NCI-H1417 treated with DMSO at 0.1 percent for 48 hours (cell line): ENCODE data around the gene S100A10.

Source experiments
- DNase-seq: peaks from one replicate; lab custom pipeline; 2025; lab: John Stamatoyannopoulos, UW

Gene S100A10

DNA sequence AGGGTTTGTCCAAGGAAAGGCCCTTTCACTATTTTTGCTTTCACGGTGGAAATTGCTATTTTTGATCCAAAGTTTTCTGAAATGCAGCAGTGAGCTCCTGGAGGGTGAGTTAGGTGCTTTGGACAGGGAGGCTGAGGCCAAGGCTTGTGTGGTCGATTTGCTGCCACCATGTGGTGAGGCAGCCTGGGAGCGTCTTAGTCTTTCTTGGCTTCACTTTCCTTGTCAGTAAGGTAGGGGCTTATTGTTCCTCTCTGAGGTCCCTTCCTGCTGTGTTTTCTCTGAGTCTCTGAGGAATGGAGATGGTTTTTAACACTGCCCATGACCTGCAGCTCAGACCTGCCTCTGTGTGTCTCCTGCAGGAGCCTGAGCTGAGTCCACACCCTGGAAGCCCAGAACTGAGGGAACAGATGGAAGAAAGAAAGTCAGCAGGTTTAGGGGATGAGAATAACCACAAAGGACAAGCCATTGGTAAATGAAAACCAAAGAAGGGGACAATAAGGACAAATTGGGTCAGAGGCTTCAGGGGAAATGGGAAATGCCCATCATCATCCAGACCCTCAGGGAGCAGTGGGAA is 20.1 kb upstream of the S100A10 start:
- DNase-seq: no peak

DNA sequence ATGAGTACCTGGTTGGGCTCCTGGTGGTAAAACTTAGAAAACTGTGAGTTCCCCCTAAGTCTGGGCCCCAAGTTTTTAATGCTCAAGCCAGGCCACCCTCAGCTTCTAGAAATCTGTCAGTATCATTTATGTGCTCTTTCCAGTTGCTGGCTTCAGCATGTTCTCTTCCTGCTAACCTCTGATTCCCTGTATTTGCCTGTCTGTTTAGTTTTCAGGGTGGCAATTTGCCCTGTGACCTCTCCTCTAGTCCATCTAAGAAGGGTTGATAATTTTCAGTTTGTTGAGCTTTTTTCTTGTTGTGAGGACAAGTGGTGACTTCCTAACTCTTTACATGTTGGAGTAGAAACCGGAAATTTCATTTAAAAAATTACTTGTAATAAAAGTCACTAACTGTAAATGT is 16.0 kb upstream of the S100A10 start:
- DNase-seq: no peak

DNA sequence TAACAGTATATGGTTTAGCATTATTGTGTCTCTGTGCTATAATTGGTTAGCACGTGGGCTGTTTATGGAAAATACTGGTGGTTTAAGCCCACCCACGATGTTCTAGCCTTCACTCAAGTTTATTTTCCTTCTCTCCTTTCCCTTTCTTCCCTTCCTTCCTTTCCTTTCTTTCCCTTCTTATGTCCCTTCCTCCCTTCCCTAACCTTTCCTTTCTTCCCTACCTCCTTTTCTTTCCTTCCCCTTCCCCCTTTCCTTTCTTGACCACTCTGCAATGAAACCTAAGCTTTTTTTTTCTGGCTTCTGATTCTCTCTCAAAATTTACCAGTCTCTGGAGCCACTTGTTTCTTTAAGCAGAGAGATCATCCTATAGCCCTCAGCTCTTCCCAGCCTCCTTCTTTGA is 13.4 kb upstream of the S100A10 start:
- DNase-seq: no peak

DNA sequence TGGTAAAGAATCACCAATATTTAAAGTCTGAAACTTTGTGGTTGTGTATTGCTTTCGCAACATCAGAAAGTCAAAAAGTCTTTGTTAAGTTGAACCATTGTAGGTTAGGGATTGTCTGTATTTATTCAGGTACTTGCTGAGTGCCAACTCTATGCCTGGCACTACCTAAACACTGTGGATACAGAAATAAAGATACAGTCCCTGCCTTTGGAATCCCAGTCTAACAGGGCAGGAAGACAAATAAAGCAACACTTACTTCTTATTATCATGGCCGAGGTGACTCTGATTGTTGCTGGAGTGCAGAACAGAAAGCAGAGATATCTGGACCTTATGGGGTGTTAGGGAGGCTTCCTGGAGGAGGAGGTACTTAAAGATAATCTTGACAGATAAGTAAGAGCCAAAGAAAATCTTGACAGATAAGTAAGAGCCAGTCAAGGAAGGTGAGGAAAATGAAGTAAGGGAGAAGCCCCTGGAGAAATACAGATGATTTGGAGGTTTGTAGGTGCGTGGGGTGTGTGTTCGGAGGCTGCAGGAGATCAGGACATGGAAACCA is 11.8 kb upstream of the S100A10 start:
- DNase-seq: no peak

DNA sequence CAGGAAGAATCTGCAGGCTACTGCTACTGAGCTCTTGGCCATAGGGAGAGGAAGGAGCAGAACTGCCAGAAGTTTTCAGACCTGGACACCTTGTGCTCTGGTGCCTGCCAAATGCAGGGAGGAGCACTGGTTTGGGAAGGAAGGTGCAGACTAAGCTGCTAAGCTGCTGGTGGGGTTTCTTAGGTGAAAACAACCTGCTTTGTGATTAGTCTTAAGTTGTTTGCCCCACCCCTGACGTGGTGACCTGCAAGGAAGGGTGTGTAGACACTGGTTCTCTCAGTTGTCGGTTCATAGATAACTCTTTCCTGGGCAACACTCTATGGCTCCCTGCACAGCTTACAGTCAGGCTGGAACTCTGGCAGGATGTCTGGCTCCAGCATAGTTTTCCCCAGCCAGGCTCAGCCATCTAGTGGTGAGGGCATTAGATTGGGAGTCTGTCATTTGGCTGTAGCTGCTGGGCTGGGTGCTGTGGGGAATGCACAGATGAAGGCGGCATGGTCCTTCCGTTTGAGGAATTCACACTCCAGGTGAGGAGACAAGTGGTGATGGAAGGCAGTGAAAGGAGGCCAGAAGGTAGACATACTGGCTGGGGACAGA is 10.3 kb upstream of the S100A10 start:
- DNase-seq: no peak

DNA sequence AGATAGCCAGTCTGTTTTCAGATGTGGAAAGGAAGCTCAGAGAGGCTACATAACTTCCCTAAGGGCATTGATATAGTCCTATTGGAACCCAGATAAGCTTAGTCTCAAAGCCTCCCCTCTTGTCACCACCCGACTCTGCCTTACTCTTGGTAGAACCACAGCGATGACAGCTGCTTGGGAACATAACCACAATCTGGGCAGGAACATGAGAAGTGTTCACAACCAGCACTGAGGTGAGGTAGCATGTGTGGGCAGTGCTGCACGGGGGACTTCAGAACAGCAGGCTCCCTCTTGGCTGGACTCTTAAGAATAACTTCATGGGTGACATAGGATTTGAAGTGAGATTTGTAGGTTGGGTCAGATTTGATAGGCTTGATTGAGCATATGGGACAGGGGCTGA is 9.3 kb upstream of the S100A10 start:
- no peak for DNase-seq

DNA sequence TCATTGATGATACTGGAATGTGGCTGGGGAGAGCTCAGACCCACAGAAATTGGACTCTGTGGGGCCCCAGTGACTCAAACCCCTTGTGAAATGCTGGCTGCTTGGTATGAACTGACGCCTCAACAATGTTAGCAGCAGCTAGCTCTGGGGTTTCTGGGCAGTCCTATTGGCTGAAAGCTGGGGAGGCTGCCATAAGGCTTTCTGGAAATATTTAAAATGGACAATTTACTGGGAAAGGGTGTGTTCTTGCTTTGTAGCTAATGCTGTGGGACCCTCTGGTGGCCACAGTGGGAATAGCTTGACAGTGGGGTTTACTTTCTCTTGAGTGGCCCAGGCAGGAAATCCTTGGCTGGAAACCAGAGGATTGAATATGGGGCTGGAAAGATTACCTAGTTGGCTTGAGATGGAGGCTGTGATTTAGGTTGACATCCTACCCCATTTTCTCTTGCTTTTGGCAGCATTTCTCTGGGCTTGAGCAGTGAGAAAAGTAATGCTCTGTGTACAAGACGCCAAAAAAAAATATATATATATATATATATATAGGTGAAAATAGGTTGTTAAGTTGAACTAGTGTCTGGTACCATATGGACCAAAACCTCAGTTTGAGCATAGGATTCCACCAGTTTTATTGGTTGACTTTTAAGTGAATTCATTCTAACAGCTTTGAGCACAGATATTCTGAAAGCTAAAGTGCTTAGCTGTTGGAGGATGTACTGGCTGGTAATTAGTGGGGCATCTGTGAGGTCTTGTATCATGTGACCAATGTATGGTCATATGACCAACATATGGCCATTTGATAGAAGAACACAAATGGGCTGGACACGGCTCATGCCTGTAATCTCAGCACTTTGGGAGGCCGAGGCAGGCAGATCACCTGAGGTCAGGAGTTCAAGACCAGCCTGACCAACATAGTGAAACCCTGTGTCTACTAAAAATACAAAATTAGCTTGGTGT is 8.2 kb upstream of the S100A10 start:
- peak; percentile 49 for DNase-seq

DNA sequence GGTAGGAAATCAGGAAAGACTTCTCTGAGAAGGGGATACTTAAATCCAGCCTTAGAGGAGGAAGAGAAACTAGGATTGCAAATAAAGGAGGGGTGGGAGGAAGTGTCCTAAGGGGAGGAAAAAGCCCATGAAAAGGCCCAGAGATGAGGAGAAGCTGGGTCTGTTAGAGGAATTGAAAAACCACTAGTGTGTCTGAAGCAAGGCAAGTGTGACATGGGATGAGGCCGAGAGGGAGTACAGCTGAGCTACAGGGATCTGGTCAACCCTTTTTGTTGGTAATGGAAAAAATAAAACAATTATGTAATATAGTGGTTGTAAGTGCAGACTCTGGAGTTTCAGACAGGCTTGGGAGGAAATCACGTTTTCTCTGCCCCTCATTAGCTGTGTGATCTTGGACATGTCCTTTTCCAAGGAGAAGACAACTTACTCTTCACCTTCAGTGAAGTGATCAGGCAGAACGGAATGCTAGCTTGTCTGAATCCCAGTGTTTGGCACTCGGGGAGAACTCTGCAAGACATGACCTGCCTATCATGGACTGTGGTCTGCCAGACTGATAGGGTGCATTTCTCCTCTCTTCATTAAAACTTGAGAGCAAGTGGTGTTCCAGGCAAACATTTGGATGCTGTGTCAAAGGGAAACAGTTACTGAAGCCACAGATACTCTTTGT is 7.4 kb upstream of the S100A10 start:
- no peak for DNase-seq

DNA sequence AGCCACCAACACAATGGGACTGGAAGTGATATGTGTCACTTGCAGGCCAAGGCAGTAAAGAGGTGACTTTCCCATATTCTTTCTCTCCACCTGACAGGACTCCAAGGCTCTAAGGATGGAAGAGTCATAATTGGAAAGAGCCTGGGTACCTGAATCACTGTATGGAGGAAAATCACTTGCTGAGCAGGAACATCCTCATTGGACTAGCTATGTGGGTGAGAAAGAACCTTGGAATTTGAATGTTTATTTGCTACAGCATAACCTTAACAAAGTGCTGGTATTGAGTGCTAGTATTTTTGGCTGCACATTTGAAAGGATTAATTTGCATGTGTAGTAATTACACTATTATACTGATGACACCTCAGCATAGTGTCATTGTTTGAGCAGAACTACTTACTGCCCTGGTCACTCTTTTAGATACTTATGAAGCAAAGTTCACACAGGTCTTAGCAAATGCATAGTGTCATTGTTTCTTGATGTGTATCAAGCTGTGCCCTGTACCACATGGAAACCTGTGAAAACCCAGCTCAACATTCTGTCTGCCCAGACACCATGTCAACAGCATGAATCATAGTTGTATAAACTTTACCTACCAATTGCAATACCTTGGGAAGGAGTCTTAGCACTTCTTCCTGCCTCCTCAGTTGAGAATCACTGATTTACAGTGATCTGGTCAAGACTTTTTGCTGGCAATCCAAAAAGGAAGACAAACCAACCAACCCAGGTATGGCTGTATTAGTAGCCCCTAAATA is 5.1 kb upstream of the S100A10 start:
- no peak for DNase-seq

DNA sequence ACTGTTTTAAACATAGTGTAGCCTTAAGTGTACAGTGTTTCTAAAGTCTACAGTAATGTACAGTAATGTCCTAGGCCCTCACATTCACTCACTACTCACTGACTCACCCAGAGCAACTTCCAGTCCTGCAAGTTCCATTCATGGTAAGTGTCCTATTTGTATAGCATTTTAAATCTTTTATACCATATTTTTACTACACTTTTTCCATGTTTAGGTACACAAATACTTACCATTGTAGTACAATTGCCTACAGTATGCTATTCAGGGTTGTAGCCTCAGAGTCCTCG is 3.6 kb upstream of the S100A10 start:
- no peak for DNase-seq

DNA sequence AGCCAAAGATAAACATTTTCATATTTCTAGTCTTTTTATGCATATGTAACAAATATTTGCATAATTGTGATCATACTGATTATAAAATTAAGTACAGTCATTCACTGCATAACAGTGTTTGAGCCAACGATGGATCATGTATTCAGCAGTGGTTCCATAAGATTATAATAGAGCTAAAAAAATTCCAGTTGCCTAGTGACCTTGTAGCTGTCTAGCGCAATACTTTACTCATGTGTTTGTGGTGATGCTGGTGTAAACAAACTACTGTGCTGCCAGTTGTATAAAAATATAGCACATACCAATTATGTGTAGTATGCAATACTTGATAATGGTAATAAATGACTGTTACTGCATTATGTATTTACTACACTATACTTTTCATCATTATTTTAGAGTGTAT is 2.1 kb upstream of the S100A10 start:
- no peak for DNase-seq

DNA sequence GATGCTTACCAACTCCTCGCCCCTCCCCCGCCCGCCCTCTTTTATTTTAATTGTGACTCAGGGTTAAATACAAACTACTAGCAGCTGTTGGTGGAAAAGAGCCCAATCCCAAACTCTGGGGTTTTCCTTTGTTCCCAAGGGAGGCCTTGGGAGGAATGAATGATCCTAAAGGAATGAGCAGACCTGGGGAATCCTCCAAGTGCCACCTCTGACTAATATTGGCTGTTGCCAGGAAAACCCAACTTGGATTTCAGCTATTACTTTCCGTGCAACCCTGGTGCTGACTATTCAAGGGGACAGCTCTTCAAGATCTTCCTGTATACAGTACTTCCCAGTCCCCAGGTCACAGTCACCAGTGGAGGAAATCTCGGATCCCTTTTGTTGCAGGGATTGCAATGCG is 1.3 kb upstream of the S100A10 start:
- no peak for DNase-seq

DNA sequence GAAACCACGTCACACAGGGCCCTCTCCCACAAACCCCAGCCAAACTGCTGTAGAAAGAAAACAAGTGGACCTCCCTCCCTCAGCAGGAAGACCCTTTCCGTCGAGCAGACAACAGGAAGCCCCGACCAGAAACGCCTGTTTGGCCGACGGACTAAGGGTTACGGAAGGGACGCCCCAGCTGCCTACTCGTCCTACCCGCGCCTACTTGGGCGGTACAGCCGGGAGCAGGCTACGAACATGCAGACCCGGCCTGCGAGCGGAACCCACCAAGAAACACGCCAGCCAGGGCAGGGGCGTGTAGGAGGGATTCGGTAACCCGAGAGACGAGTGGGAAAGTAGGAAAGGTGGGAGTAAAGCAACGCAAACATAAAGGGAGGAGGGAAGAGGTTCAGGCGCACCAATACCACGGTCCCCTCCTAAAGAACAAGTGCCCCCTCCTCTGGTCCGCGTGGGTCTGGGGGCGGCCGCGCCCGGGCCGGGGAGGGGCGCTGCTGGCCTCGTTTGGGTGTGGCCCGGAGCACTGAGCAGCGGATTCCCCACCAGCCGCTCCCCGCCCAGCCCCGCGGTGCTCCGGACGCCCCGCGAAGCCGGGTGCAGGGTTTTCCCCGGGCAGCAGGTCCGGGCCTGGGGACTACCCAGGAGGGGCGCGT is 450 bp downstream of the S100A10 start:
- no peak for DNase-seq

DNA sequence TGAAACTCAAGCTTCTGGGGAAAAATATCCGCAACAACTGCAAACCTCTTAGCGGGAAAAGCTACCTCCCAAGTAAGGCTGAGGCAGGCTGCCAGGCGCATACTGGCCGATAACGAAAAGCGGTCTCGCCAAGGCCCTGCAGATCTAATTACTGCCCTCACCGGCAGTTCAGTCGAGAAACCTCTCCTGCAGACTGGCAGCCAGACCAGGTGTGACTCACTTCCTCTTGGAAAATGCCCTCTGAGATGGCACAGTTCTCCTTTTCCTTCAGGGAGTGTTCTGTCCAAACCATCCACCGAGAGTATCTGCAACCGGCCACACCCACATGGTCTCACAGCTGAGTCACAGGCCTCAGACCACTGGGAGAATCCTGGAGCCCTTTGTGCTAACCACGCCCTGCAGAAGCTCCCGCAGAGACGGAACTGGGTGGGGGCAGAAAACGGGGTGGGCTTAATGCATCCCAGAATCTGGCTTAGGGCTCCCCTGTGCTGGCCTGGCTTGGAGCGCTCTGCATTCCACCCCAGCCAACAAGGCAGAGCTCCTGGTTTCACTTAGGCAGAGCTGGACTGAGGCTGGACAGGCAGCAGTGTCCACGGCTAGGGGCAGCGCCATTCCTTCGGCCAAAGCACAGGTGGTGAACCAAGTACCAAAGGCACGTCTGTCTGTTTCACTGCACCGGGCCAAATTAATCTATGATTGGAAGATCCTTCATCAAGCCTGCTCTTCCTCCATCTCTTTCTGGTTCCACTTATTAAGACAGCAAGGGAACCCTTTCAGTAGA is 1.2 kb downstream of the S100A10 start:
- no peak for DNase-seq

DNA sequence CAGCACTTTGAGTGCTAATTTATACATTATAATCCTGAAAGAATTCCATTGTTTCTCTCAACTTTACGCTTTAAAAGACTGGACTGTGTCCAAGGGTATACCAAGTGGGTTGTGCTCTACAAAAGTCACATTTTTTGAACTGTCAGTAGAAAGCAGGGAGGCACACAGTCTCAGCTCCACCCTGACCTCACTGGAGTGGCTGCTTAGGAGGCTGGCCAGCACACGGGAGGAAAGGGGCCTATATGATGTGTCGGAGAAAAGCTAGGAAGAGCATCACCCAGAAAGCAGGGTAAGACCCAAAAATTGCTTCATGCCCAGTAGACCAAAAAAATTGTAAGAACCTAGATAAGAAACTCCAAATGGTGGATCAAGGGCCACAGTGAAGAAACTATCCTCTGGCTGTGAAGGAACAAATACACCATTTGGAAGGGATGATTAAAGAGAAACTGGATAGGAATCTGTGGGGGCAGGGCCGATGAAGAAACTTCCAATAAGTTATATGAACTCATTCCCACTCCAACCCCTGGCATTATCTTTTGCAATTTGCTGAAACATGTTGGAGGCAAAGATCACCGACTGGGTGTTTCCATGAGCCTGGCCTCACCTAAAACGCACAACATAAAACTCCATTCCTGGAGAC is 1.9 kb downstream of the S100A10 start:
- no peak for DNase-seq

DNA sequence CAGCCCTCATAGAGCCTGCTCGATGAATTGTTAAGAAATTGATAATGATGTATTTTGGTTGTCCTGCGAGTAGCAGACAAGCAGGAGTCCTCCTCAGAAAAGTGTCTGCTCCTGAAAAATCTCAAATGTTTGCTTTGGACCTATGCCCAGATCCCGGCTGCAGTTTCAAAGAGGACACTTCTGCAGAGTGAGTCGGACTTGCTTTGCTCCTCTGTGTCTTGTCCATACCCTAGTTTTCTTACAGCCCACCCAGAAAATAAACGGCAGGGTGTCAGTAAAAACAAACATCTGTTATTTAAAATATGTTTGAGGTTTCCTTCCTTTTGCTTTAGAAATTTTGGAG is 2.8 kb downstream of the S100A10 start:
- DNase-seq: no peak

DNA sequence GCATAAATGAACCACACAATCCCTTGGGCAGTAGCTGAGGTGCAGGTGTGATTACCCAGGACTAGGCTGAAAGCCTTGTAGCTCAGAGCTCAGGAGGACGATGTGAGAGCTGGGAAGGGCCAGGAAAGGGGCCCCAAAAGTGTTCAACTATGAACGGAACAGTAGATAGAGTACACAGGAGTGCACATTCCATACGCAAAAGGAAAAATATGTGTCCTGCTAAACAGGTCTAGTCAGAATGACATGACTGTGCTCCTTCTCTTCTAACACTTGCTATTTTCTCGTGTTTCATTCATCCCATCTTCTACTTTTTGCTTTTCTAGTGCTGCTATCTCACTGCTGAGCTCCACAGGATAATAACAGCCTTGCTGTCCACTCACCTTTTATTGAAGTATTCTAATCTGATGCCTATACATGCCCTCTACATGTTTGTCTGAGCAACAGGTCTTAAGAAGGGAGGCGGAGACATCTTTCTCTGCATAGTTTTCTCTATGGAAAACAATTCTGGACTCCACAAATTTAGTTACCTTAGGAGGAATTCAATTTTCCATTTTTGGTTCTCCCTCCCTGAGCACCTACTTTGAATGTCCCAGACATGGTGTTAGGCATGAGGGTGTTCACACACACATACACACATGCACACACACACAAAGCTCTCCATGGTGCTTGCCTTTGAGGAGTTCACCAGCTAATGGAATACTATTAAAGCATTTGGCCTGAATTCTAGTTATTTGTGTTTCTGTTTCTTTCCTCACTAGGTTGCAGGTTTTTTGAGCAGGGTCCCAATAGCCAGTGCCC is 3.4 kb downstream of the S100A10 start:
- DNase-seq: no peak

DNA sequence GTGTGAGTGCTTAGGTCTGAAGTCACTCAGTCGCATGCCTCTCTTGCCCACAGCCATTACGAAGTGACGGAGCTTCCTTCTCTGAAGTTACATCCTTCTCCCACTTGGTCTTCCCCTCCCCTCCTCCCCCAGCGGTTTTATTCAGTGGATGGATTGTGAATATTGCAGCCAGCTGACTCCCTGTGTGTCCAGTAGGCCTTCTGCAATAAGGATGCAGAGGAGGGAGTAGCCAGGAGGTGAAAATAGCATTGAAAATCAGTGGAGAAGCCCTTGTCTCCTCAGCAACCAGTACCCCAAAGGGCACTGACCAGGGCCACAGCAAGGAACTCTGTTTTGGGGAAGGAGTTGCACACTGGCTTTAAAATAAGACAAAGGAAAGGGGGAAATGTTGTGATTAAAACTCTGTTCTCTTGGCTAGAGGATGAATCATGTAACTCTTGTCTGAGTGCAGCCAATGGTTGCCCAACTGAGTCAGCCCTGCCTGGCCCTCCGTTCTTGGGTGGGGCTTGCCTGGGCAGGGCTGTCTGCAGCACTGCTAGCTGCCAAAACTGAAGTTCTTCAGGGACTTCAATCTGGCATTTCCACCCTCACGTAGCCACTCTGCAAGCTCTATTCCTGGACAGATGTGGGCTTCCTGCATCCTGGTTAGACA is 4.3 kb downstream of the S100A10 start:
- DNase-seq: no peak

DNA sequence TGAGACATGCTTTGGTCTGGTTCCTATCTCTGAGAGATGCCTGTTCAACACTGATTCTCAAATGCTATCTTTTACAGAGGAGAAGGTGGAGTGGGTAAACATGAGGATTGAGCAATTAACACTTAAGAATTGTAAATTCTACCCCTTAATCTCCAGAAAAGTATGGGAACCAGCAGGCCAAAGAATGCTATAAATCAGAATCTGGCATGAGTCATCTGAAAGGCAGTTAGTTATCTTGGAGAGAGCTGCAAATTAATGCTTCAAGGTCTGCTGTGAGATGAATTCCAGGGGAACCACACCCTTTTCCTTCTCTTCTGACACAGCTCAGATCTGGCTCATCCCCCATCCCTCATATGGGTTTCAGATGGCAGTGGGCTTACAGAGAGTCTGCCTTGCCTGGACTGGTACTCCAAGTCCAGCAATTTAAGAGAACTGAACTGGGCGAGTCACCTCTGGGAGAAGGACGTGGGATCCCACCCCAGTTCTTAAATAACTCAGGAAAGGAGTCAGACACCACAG is 5.2 kb downstream of the S100A10 start:
- no peak for DNase-seq
